Upper lobe of left lung (tissue), 4 donors: Measurements from ENCODE around the gene DCLRE1B.

Source experiments
- CTCF ChIP-seq, 6 experiments: fragments of 450-650 bp in 4 of 6; fragments of 200-600 bp in 2 of 6; sonication (generic) in 2 of 6; IDR thresholded peaks; one replicate each; pipeline ENCODE4 v1.5.1; 2016 to 2019; ENCODE audit warnings: antibody characterized with exemption in 6 of 6
- POLR2A ChIP-seq, 4 donors: fragments of 450-650 bp; IDR thresholded peaks; one replicate each; pipeline ENCODE4 v1.5.1; 2016 to 2017; ENCODE audit warnings: antibody characterized with exemption in 4 of 4, mild to moderate bottlenecking in 2 of 4
- POLR2AphosphoS5 ChIP-seq, 2 donors: sonication (generic); formaldehyde crosslinking; IDR thresholded peaks; one replicate each; pipeline ENCODE4 v1.5.1; 2017; ENCODE audit warnings: antibody characterized with exemption in 2 of 2

GRCh38 chr1:113912594-113913311 is 7.6 kb downstream of the DCLRE1B start:
- TF ChIP-seq POLR2A (IDR thresholded peaks at IDR 0.05) (no peak), CTCF (IDR thresholded peaks at IDR 0.05) (no peak), POLR2AphosphoS5 (IDR thresholded peaks at IDR 0.05) (no peak)
